HepG2 (cell line): ENCODE measurements around the gene IKZF3.

ENCODE experiments used
- CTCF ChIP-seq: sonication (generic); formaldehyde crosslinking; IDR thresholded peaks from 2 replicates; pipeline ENCODE4 v1.5.0; 2020; ENCODE audit warnings: mild to moderate bottlenecking, missing genetic modification reagents, moderate library complexity
- DBP ChIP-seq: sonication (generic); formaldehyde crosslinking; IDR thresholded peaks from 2 replicates; pipeline ENCODE4 v1.4.0; 2020; ENCODE audit warnings: missing genetic modification reagents; ENCODE audit errors: not compliant biosample characterization
- NR2C2 ChIP-seq: sonication (generic); formaldehyde crosslinking; IDR thresholded peaks from 2 replicates; pipeline ENCODE4 v1.4.0; 2020; ENCODE audit warnings: missing genetic modification reagents, mild to moderate bottlenecking, moderate library complexity, borderline replicate concordance
- ZBTB21 ChIP-seq: sonication (generic); formaldehyde crosslinking; IDR thresholded peaks from 2 replicates; pipeline ENCODE4 v1.4.0; 2020; ENCODE audit warnings: missing genetic modification reagents
- ZNF512 ChIP-seq: sonication (generic); formaldehyde crosslinking; IDR thresholded peaks from 2 replicates; pipeline ENCODE4 v1.4.0; 2020; ENCODE audit warnings: mild to moderate bottlenecking, missing genetic modification reagents

- TF ChIP-seq CTCF (no peak), DBP (no peak), ZBTB21 (CRISPR knock-in tag) (no peak), ZNF512 (no peak), NR2C2 (CRISPR knock-in tag) (no peak)
These were observed 147.1 kb downstream of the IKZF3 start for GRCh38 chr17:39716879-39717536.
